ENCODE results near the gene RFX8.
A peak's percentile ranks its signal among the peaks of the same experiment; 100 is the strongest.

The RFX8 gene

DNA sequence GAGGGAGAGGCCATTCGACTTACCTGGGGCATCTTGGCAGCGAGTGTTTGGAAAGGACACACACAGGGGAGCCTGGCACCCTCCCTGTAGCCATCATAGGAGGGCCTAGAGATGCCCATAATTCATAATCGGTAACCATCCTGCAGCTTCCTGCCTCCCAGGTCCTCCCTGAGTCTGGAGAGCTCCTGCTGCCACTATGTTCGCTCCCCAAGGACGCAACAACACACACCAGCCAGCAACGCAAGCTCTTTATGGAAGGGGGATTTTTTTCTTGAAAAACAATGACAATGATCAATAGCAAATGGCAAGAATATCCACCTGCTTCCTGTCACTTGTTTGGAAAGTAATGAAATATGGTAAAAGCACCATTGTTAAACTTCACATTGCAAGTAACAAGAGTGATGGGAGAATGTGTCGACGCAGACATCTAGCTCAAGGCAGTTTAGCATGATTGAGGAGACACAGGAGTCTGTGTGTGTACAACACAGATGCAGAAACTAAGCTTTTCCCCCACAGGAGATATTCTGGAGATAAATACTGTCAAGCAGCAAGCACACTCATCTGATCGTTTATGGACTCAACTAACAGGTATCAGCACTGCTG, 62.7 kb downstream of the RFX8 start:
- Histone ChIP-seq H3K79me2 (ENCODE audit: control insufficient read depth, insufficient read depth, low read length) (no peaks in the 10 kb centered on the region), H3K4ac (ENCODE audit: low read depth, low read length) (no peak overlapping the region), H3K56ac (ENCODE audit: low read length) (no peak overlapping the region), H2BK120ac (ENCODE audit: low read depth, low read length) (no peak overlapping the region), H3K79me1 (ENCODE audit: low read length) (no peaks in the 10 kb centered on the region), H3K27me3 (ENCODE audit: insufficient read depth, low read length, poor library complexity) (no peaks in the 10 kb centered on the region), H3K4me3 (ENCODE audit: low read length) (no peak overlapping the region), H2BK5ac (ENCODE audit: low read length) (no peak overlapping the region), H4K5ac (ENCODE audit: low read length) (no peak overlapping the region), H4K8ac (ENCODE audit: low read depth, low read length) (no peak overlapping the region), H3K27ac (ENCODE audit: low read depth, low read length) (no peak overlapping the region), H3K36me3 (ENCODE audit: control insufficient read depth, insufficient read depth, low read length) (no peaks in the 10 kb centered on the region), H3K18ac (ENCODE audit: low read length) (no peak overlapping the region), H3K9ac (ENCODE audit: low read length) (no peak overlapping the region), H2BK15ac (replicated peaks; ENCODE audit: low read depth) (no peak overlapping the region), H3K23ac (ENCODE audit: low read length) (no peak overlapping the region), H2AK5ac (ENCODE audit: low read length) (no peak overlapping the region), H3K4me1 (ENCODE audit: control insufficient read depth, low read depth, low read length) (no peaks in the 10 kb centered on the region), H3K4me2 (ENCODE audit: low read length) (no peak overlapping the region)
- DNase-seq, result no peak
- no CpG with 5 or more reads among the region's 9 CpGs for whole genome bisulfite sequencing (ENCODE audit: extremely low coverage, insufficient coverage, low lambda C conversion rate)

DNA sequence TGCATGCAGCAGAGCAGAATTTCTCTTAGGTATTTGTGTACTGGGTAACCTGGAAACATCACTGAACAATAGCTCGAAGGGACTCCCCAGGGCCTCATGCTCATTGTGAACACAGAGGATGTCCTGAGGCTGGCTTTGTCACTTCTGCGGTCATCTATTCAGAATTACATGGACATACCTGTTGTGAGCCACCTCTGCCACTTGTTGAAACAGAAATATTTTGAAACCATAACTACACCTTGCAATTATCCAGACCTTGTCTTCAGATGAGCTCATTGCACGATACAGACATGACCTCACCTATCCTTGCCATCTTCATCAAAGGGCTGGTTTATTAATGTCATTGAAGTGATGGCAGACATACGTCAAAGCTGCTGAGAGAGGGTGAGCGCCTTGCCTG, 64.2 kb downstream of the RFX8 start:
- no CpG with 5 or more reads among the region's 5 CpGs for WGBS (ENCODE audit: extremely low coverage, insufficient coverage, low lambda C conversion rate)
- no peak overlapping the region for H2BK15ac ChIP-seq (replicated peaks; ENCODE audit: low read depth)
- no peak overlapping the region for H3K27ac ChIP-seq (ENCODE audit: low read depth, low read length)

DNA sequence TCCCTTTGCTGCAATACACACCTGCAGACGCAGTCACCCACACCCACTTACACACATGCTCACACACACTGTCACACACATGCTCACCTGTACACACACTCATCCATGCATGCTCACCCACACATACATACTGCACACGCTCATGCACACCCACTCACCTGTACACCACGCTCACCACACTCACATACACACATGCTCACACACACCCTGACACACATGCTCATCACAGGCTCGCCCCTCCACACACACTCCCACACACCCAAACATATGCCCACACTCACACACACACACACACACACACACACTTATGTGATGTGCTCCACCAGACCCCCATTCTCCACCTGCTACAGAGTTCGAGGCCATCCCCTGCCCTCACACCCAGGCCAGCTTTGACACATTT, 64.8 kb downstream of the RFX8 start:
- Histone ChIP-seq H3K4me3 (ENCODE audit: low read length) (no peak overlapping the region), H3K4me1 (ENCODE audit: control insufficient read depth, low read depth, low read length) (no peaks in the 10 kb centered on the region), H2BK5ac (ENCODE audit: low read length) (no peak overlapping the region), H3K4me2 (ENCODE audit: low read length) (no peak overlapping the region), H4K5ac (ENCODE audit: low read length) (no peak overlapping the region), H3K27me3 (ENCODE audit: insufficient read depth, low read length, poor library complexity) (no peaks in the 10 kb centered on the region), H3K27ac (ENCODE audit: low read depth, low read length) (no peak overlapping the region), H3K23ac (ENCODE audit: low read length) (no peak overlapping the region), H3K36me3 (ENCODE audit: control insufficient read depth, insufficient read depth, low read length) (no peaks in the 10 kb centered on the region), H3K79me2 (ENCODE audit: control insufficient read depth, insufficient read depth, low read length) (no peaks in the 10 kb centered on the region), H4K8ac (ENCODE audit: low read depth, low read length) (no peak overlapping the region), H2BK15ac (replicated peaks; ENCODE audit: low read depth) (no peak overlapping the region), H2AK5ac (ENCODE audit: low read length) (no peak overlapping the region), H3K18ac (ENCODE audit: low read length) (no peak overlapping the region), H3K79me1 (ENCODE audit: low read length) (no peaks in the 10 kb centered on the region), H3K4ac (ENCODE audit: low read depth, low read length) (no peak overlapping the region), H3K9ac (ENCODE audit: low read length) (no peak overlapping the region), H3K56ac (ENCODE audit: low read length) (no peak overlapping the region), H2BK120ac (ENCODE audit: low read depth, low read length) (no peak overlapping the region)
- DNase-seq, result no peak
- no CpG with 5 or more reads among the region's 5 CpGs for WGBS (ENCODE audit: extremely low coverage, insufficient coverage, low lambda C conversion rate)

More for the DNA sequence above, 64.2 kb downstream of the RFX8 start:
- Histone ChIP-seq H3K79me2 (ENCODE audit: control insufficient read depth, insufficient read depth, low read length) (no peaks in the 10 kb centered on the region), H3K79me1 (ENCODE audit: low read length) (no peaks in the 10 kb centered on the region), H3K4ac (ENCODE audit: low read depth, low read length) (no peak overlapping the region), H2BK120ac (ENCODE audit: low read depth, low read length) (no peak overlapping the region), H4K5ac (ENCODE audit: low read length) (no peak overlapping the region), H3K9ac (ENCODE audit: low read length) (no peak overlapping the region), H3K56ac (ENCODE audit: low read length) (no peak overlapping the region), H3K36me3 (ENCODE audit: control insufficient read depth, insufficient read depth, low read length) (no peaks in the 10 kb centered on the region), H3K4me3 (ENCODE audit: low read length) (no peak overlapping the region), H2BK5ac (ENCODE audit: low read length) (no peak overlapping the region), H4K8ac (ENCODE audit: low read depth, low read length) (no peak overlapping the region), H3K4me1 (ENCODE audit: control insufficient read depth, low read depth, low read length) (no peaks in the 10 kb centered on the region), H2AK5ac (ENCODE audit: low read length) (no peak overlapping the region), H3K18ac (ENCODE audit: low read length) (no peak overlapping the region), H3K4me2 (ENCODE audit: low read length) (no peak overlapping the region), H3K23ac (ENCODE audit: low read length) (no peak overlapping the region), H3K27me3 (ENCODE audit: insufficient read depth, low read length, poor library complexity) (no peaks in the 10 kb centered on the region)
- peak; percentile 62 for DNase-seq

DNA sequence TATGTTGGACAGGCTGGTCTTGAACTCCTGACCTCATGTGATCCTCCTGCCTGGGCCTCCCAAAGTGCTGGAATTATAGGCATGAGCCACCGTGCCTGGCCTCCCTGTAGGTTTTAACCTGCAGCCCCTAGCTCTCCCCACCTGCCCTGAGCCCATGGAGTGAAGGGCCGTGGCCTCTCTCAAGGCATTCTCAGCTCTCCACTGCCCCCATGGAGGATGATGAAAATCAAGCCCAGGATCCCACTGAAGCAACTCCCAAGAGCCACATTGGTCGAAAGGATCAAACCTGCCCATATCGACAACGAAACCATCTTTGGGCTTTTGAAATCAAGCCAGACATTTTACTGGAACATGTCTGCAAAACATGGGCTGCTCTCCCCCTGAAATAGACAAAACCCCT, 65.2 kb downstream of the RFX8 start:
- Histone ChIP-seq H4K8ac (ENCODE audit: low read depth, low read length) (no peak overlapping the region), H3K9ac (ENCODE audit: low read length) (no peak overlapping the region), H3K18ac (ENCODE audit: low read length) (no peak overlapping the region), H3K56ac (ENCODE audit: low read length) (no peak overlapping the region), H3K23ac (ENCODE audit: low read length) (no peak overlapping the region), H3K4me2 (ENCODE audit: low read length) (no peak overlapping the region), H3K4me1 (ENCODE audit: control insufficient read depth, low read depth, low read length) (no peaks in the 10 kb centered on the region), H3K27me3 (ENCODE audit: insufficient read depth, low read length, poor library complexity) (no peaks in the 10 kb centered on the region), H2BK15ac (replicated peaks; ENCODE audit: low read depth) (no peak overlapping the region), H2BK120ac (ENCODE audit: low read depth, low read length) (no peak overlapping the region), H3K4ac (ENCODE audit: low read depth, low read length) (no peak overlapping the region), H2AK5ac (ENCODE audit: low read length) (no peak overlapping the region), H4K5ac (ENCODE audit: low read length) (no peak overlapping the region), H3K27ac (ENCODE audit: low read depth, low read length) (no peak overlapping the region), H3K36me3 (ENCODE audit: control insufficient read depth, insufficient read depth, low read length) (no peaks in the 10 kb centered on the region), H3K79me1 (ENCODE audit: low read length) (no peaks in the 10 kb centered on the region), H3K79me2 (ENCODE audit: control insufficient read depth, insufficient read depth, low read length) (no peaks in the 10 kb centered on the region), H2BK5ac (ENCODE audit: low read length) (no peak overlapping the region), H3K4me3 (ENCODE audit: low read length) (no peak overlapping the region)
- DNase-seq, result no peak
- no CpG with 5 or more reads among the region's 5 CpGs for WGBS (ENCODE audit: extremely low coverage, insufficient coverage, low lambda C conversion rate)

DNA sequence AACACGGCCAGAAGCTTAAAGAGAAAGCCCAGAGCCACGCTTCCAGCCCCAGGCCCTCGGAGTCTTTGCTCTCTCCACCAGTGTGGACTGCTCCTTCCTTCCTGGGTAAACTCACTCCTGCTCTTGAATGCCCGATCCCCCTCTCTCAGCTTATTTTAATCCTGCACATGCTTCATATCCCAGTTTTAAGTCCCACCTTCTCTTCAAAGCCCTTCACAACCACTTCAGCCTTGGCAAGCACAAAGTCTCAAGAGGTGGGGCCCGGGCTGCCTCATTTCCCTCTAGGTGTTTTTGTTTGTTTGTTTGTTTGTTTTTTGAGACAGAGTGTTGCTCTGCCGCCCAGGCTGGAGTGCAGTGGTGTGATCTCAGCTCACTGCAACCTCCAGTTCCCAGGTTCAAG, 66.0 kb downstream of the RFX8 start:
- Histone ChIP-seq H3K27ac (ENCODE audit: low read depth, low read length) (no peak overlapping the region), H3K4ac (ENCODE audit: low read depth, low read length) (no peak overlapping the region), H3K56ac (ENCODE audit: low read length) (no peak overlapping the region), H3K9ac (ENCODE audit: low read length) (no peak overlapping the region), H3K4me1 (ENCODE audit: control insufficient read depth, low read depth, low read length) (no peaks in the 10 kb centered on the region), H3K23ac (ENCODE audit: low read length) (no peak overlapping the region), H3K79me1 (ENCODE audit: low read length) (no peaks in the 10 kb centered on the region), H3K18ac (ENCODE audit: low read length) (no peak overlapping the region), H3K27me3 (ENCODE audit: insufficient read depth, low read length, poor library complexity) (no peaks in the 10 kb centered on the region), H4K5ac (ENCODE audit: low read length) (no peak overlapping the region), H3K4me3 (ENCODE audit: low read length) (no peak overlapping the region), H2BK120ac (ENCODE audit: low read depth, low read length) (no peak overlapping the region), H4K8ac (ENCODE audit: low read depth, low read length) (no peak overlapping the region), H3K4me2 (ENCODE audit: low read length) (no peak overlapping the region), H2BK15ac (replicated peaks; ENCODE audit: low read depth) (no peak overlapping the region), H2BK5ac (ENCODE audit: low read length) (no peak overlapping the region), H3K79me2 (ENCODE audit: control insufficient read depth, insufficient read depth, low read length) (no peaks in the 10 kb centered on the region), H2AK5ac (ENCODE audit: low read length) (no peak overlapping the region), H3K36me3 (ENCODE audit: control insufficient read depth, insufficient read depth, low read length) (no peaks in the 10 kb centered on the region)
- WGBS (ENCODE audit: extremely low coverage, insufficient coverage, low lambda C conversion rate), result no CpG with 5 or more reads among the region's 6 CpGs
- DNase-seq, result no peak

DNA sequence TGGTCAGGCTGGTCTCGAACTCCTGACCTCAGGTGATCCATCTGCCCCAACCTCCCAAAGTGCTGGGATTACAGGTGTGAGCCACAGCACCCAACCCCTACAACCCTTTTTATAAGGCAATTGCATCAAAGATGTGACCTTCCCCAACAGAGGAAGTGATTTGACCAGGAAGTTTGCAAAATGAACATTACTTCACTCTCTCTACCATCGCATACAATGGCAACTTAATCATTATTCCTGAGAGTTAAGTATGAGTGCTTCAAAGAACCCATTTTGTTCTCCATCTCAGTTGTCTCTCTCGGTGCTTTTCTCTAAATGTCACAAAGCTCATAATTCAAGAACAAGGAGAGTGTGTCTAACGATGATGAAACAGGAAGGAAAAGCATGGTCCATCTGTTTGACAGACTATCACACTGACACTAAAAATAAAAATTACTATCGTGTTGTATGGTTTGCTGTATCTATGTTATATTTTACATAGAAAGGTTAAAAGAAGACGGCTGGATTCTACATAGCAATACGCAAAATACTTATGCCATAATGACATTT, 69.5 kb downstream of the RFX8 start:
- Histone ChIP-seq H3K23ac (ENCODE audit: low read length) (no peak overlapping the region), H3K9ac (ENCODE audit: low read length) (no peak overlapping the region), H3K56ac (ENCODE audit: low read length) (no peak overlapping the region), H2BK120ac (ENCODE audit: low read depth, low read length) (no peak overlapping the region), H4K8ac (ENCODE audit: low read depth, low read length) (no peak overlapping the region), H4K5ac (ENCODE audit: low read length) (no peak overlapping the region), H3K79me1 (ENCODE audit: low read length) (no peaks in the 10 kb centered on the region), H3K18ac (ENCODE audit: low read length) (no peak overlapping the region), H3K4ac (ENCODE audit: low read depth, low read length) (no peak overlapping the region), H2AK5ac (ENCODE audit: low read length) (no peak overlapping the region), H3K4me1 (ENCODE audit: control insufficient read depth, low read depth, low read length) (no peaks in the 10 kb centered on the region), H3K27ac (ENCODE audit: low read depth, low read length) (no peak overlapping the region), H3K27me3 (ENCODE audit: insufficient read depth, low read length, poor library complexity) (no peaks in the 10 kb centered on the region), H2BK15ac (replicated peaks; ENCODE audit: low read depth) (no peak overlapping the region), H3K4me3 (ENCODE audit: low read length) (no peak overlapping the region), H2BK5ac (ENCODE audit: low read length) (no peak overlapping the region), H3K4me2 (ENCODE audit: low read length) (no peak overlapping the region), H3K36me3 (ENCODE audit: control insufficient read depth, insufficient read depth, low read length) (no peaks in the 10 kb centered on the region), H3K79me2 (ENCODE audit: control insufficient read depth, insufficient read depth, low read length) (no peaks in the 10 kb centered on the region)
- WGBS (ENCODE audit: extremely low coverage, insufficient coverage, low lambda C conversion rate), result no CpG with 5 or more reads among the region's 7 CpGs
- no peak for DNase-seq
